ENCODE data around the gene ANKRD33B.

The ANKRD33B gene

GRCh38 chr5:10620346-10620745 lies 56.5 kb downstream of the ANKRD33B start:
- DNase-seq (ENCODE audit: low read depth), result no peak
- H3K4me3 ChIP-seq (ENCODE audit: low read depth, low read length), result no peak overlapping the region
- TF ChIP-seq CTCF (IDR thresholded peaks at IDR 0.05; ENCODE audit: control insufficient read depth, extremely low read depth, insufficient read depth), result no peak

GRCh38 chr5:10621832-10622231 lies 58.0 kb downstream of the ANKRD33B start:
- DNase-seq (ENCODE audit: low read depth), result no peak
- no peak for TF ChIP-seq CTCF (IDR thresholded peaks at IDR 0.05; ENCODE audit: control insufficient read depth, extremely low read depth, insufficient read depth)
- no peak overlapping the region for H3K4me3 ChIP-seq (ENCODE audit: low read depth, low read length)

- DNase-seq (ENCODE audit: low read depth), result no peak
- no peak overlapping the region for H3K4me3 ChIP-seq (ENCODE audit: low read depth, low read length)
- no peak for TF ChIP-seq CTCF (IDR thresholded peaks at IDR 0.05; ENCODE audit: control insufficient read depth, extremely low read depth, insufficient read depth)
Observed at GRCh38 chr5:10622810-10623209, 58.9 kb downstream of the ANKRD33B start.

- DNase-seq (ENCODE audit: low read depth), result no peak
- H3K4me3 ChIP-seq (ENCODE audit: low read depth, low read length), result no peak overlapping the region
- TF ChIP-seq CTCF (IDR thresholded peaks at IDR 0.05; ENCODE audit: control insufficient read depth, extremely low read depth, insufficient read depth), result no peak
Observed at GRCh38 chr5:10623305-10623910, 59.5 kb downstream of the ANKRD33B start.

- DNase-seq (ENCODE audit: low read depth), result no peak
- H3K4me3 ChIP-seq (ENCODE audit: low read depth, low read length), result no peak overlapping the region
- no peak for TF ChIP-seq CTCF (IDR thresholded peaks at IDR 0.05; ENCODE audit: control insufficient read depth, extremely low read depth, insufficient read depth)
Observed at GRCh38 chr5:10624206-10624605, 60.3 kb downstream of the ANKRD33B start.

- no peak for TF ChIP-seq CTCF (IDR thresholded peaks at IDR 0.05; ENCODE audit: control insufficient read depth, extremely low read depth, insufficient read depth)
- no peak overlapping the region for H3K4me3 ChIP-seq (ENCODE audit: low read depth, low read length)
- DNase-seq (ENCODE audit: low read depth), result no peak
Observed at GRCh38 chr5:10624679-10625078, 60.8 kb downstream of the ANKRD33B start.

All from LNCaP clone FGC (cell line).